GM19023 (cell line): ENCODE measurements around the gene OTOG.

Experiments used
- ATAC-seq: cut with Tn5 transposase; IDR thresholded peaks from one replicate; pipeline ENCODE4 v1.9.1; 2021; ENCODE audit warnings: mild to moderate bottlenecking, moderate library complexity; ENCODE audit not compliant: unreplicated experiment

OTOG gene

GRCh38 chr11:17646451-17647145, 99.5 kb downstream of the OTOG start:
- no peak for ATAC-seq

GRCh38 chr11:17648528-17648927, 101.5 kb downstream of the OTOG start:
- ATAC-seq: no peak

- ATAC-seq: no peak
Observed at GRCh38 chr11:17649261-17649660, 102.2 kb downstream of the OTOG start.

- ATAC-seq: no peak
Observed at GRCh38 chr11:17649696-17650095, 102.6 kb downstream of the OTOG start.

GRCh38 chr11:17650127-17650911, 103.3 kb downstream of the OTOG start:
- ATAC-seq: no peak

GRCh38 chr11:17651061-17651460, 104.0 kb downstream of the OTOG start:
- ATAC-seq: no peak

GRCh38 chr11:17651681-17652080, 104.6 kb downstream of the OTOG start:
- ATAC-seq: no peak

GRCh38 chr11:17652556-17652955, 105.5 kb downstream of the OTOG start:
- ATAC-seq: no peak

- ATAC-seq: no peak
Observed at GRCh38 chr11:17653611-17654010, 106.6 kb downstream of the OTOG start.

- no peak for ATAC-seq
Observed at GRCh38 chr11:17655682-17656081, 108.6 kb downstream of the OTOG start.

GRCh38 chr11:17658211-17658610, 111.2 kb downstream of the OTOG start:
- ATAC-seq: no peak

GRCh38 chr11:17668166-17668565, 121.1 kb downstream of the OTOG start:
- no peak for ATAC-seq

- no peak for ATAC-seq
Observed at GRCh38 chr11:17672469-17672868, 125.4 kb downstream of the OTOG start.

GRCh38 chr11:17673951-17674350, 126.9 kb downstream of the OTOG start:
- ATAC-seq: no peak

- no peak for ATAC-seq
Observed at GRCh38 chr11:17682848-17683247, 135.8 kb downstream of the OTOG start.

GRCh38 chr11:17683377-17684161, 136.5 kb downstream of the OTOG start:
- no peak for ATAC-seq

- no peak for ATAC-seq
Observed at GRCh38 chr11:17684550-17684949, 137.5 kb downstream of the OTOG start.

GRCh38 chr11:17686231-17686980, 139.3 kb downstream of the OTOG start:
- ATAC-seq: no peak

- no peak for ATAC-seq
Observed at GRCh38 chr11:17687946-17688670, 141.0 kb downstream of the OTOG start.

- ATAC-seq: no peak
Observed at GRCh38 chr11:17691550-17691949, 144.5 kb downstream of the OTOG start.
